Ammon's horn (tissue), 1 donor: Measurements from ENCODE around the gene IFNL1.
"Not testable (repeated sequence)": the region's sequence is repeated elsewhere in the genome, so short reads cannot be mapped to it uniquely, and the experiment has no call there.

ENCODE experiments used
- DNase-seq: peaks from one replicate; pipeline ENCODE4 v3.0.0-alpha.2; 2016; ENCODE audit warnings: low spot score

Gene IFNL1

DNA sequence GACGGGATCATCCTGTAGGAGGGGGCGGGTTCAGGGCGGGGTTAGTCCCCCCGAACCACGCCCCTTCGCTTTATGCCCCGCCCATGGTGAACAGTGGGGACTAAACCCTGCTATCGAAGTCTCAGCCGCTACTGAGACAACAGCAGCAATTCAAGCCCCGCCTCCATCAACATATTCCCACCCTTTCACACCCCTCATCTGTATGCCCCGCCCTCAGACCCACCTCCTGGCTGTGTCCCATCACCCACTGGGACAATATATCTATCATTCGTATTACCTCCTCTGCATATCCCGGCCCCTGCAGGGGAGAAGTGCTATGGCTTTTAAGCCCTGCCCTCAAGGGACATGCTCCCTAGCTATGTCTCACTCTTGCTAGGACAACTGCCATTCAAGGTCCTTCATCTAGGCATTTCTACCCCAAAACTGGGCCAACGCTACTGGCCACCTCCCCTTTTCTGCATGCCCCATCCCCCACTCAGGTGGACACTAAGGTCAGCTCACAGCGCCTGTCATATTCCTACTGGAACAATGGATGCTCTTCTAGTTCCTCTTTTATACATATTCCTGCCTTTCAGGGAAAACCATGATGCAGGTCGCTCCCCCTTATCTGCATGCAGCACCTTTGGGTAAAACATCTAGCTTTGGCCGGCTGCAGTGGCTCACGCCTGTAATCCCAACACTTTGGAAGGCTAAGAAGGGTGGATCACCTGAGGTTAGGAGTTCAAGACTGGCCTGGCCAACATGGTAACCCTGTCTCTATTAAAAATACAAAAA lies 12.5 kb downstream of the IFNL1 start:
- no peak for DNase-seq

DNA sequence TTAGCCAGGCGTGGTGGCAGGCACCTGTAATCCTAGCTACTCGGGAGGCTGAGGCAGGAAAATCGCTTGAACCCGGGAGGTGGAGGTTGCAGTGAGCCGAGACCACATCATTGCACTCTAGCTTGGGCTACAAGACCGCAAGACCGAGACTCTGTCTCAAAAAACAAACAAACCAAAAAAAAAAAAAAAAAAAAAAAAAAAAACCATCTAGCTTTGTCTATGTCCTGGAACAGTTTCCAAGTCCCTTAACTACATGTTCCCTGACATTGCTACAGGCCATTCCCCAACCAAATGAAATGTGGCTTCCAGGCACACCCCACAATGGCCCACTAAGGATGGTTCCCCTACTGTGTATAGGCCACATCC lies 13.1 kb downstream of the IFNL1 start:
- not testable (repeated sequence) for DNase-seq

DNA sequence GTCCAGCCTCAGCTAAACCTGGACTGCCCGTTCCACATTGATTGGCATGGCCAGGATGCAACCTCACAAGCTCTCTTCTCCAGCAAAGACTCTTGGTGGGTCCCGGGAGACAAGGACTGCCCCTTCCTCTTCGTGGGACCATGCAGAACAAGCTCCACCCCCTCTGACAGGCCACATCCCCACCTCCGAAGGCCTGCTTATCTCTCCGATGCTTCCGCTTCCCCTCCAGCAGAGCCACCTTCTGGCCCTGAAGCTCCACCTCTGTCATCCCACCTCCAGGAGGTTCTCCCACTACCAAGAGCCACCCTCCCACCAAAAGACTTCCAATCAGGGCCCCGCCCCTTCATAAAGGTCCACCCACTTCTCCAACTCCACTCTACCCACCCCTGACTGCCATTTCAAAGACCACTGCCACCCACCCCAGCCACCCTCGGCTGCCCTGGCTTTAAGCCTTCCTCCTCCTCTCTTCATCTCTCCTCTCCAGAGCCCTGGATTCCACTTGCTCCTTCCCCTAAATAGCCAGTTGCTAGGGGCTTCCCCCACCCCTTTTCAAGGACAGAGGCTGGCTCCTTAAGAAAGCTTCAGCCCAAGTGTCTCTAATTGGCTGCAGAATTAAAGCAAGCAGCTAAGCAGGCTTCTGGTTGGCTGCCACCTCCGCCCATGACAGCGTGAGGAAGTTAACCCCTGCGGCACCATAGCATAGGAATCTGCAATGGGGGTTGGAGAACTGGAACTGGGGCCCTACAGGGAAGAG lies 14.5 kb downstream of the IFNL1 start:
- DNase-seq, result peak; percentile 73

DNA sequence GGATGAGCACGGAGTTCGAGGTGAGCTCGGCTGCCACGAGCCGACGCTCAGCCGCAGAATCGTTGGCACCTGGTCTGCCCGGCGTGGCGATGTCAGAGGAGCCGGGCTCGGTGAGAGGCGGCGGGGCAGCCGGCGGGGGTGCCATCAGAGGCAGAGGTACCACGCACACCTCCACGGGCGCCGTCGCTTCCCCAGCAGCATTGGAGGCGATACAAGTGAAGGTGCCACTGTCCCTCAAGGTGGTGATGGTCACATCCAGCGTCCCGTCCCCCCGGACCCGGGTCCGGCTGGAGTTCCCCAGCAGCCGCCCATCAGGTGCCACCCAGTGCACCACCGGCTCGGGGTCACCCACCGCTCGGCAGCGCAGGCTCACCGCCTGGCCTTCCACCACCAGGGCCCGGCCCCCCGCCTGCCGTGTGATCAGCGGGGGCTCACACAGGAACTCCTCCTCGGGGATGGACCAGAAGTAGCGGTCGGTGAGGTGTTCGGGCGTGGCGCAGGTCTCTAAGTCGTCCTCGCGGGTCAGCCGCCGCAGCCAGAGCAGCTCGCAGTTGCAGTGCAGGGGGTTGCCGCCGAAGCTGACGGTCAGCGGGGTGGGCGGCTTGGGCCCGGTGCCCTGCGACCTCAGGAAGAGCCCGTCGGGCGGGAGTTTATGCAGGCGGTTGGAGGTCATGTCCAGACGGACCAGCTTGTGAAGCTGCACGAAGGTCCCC lies 18.0 kb downstream of the IFNL1 start:
- no peak for DNase-seq

DNA sequence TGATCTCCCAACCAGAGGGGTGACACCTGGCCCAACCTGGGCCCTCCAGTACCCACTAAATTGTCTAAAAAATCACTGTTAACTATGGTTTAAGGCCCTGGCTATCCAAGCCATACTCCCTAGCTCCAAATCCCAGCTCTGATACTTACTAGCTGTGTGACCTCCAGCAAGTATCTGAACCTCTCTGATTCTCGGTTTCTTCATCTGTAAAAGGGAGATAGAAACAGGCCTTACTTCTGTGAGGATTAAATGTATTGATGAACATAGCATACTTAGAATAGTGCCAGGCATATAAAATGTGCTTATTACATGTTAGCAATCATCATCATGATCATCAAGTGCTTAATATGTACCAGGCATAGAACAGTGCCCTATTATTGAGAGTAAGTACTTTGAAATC lies 19.7 kb downstream of the IFNL1 start:
- DNase-seq, result no peak

DNA sequence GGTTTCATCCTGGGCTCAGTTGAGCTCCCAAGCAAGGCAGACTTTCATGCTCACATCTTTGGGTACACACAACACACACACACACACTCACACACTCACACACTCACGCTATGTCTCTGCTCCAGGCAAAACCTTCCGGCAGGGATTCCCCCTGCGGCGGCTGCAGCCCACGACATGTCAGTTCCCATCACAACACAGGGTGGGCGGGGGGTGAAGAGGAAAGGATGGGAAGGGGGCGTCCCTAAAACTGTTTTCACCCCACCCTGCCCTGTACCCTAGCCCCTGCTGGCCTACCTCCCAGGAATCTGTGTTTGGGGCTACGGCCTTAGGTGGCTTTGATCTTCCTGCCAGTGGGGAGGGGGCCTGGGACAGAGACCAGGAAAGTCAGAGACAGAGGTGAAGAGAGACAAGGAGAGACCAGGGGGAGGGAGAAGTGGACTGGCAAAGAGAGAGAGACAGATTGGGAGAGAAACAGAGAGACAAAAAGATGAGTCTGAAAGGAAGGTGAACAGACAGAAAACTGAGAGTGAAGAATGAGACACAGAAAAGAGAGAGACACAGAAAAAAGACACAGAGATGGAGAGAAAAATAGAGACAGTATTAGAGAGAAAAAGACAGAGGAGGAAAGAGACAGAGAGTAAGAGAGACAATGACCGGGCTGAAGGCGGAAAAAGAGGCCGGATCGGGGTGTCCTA lies 20.6 kb downstream of the IFNL1 start:
- DNase-seq, result no peak

DNA sequence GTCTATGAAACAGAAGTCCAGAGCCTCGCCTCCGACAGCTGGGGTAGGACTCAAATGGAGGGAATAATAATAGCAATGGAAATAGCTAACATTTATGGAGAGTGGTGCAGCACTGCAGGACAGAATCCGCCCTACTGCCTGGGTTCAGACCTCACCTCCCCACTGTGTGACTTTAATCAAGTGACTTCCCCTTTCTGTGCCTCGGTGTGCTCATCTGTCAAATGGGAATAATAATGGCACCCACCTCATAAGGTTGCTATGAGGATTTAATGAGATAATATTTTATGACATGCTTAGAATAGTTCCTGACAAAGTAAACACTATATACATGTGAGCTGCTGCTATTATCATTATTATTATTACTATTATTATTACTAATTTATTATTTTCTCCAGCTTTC lies 21.3 kb downstream of the IFNL1 start:
- DNase-seq, result no peak

DNA sequence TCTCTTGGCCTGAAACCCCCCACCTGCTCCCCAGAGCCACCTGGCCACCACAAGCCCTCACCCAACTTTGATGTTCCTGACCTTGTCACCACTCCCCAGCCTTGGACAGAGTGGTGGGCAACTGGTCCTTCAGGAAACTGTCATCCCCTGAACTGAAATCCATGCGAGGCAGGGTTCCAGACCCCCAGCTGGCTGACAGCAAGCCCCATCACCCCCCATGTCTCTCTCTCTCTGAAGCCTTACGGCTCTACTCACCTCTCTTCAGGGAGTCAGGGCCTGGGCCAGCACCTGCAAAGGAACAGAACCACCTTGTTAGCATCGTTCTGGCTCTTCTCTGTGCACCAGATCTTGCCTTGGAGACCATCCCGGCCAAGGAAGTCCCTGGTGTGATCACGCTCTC lies 21.9 kb downstream of the IFNL1 start:
- DNase-seq, result no peak

DNA sequence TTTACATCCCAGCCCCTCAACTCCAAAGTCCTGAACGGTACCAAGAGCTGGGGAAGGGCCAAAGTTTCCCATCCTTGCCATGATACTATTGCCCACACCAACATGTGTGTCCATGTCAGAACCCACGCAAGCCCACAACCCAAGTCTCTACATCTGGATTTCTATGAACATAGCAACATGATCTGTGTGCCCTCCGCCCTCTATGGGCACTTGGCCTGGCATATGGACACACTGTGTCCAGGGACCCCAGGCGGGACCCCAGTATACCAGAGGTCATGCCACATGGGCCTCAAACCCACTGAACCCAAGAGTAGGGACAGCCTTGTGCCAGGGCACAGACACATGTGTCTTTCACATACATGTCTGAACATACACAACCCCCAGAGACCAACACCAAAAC lies 22.5 kb downstream of the IFNL1 start:
- DNase-seq, result no peak

DNA sequence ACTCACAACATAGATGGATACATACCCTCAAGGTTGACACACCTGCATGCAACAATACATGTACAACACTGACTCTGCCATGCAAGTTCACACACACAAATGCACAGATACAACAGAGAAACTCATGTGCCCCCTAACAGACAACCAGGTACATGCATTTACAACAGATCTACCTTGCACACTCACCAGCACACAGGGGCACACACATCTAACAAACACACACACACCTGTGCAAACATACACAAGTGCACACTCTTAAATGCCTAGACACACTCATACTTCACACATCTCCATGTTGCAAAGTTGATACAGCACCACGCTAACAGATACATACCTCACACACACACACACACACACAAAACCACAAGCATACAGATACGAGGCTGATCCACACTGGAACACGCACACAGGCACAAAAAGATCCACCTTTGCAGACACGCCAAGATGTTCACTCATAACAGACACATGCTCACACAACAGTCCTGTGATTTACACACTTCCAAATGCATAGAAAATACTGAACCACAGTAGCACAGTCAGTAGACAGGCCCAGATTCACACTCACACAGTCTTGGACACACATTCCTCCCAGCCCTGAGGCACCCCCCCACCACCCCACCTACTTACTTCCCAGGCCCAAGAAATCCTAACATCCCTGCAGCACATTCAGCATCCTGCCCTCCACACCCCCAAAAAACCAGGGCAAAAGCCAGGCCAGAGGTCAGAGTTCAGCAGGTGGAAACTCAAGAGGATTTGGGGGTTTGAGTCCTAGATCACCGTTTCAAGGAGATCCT lies 23.1 kb downstream of the IFNL1 start:
- no peak for DNase-seq

DNA sequence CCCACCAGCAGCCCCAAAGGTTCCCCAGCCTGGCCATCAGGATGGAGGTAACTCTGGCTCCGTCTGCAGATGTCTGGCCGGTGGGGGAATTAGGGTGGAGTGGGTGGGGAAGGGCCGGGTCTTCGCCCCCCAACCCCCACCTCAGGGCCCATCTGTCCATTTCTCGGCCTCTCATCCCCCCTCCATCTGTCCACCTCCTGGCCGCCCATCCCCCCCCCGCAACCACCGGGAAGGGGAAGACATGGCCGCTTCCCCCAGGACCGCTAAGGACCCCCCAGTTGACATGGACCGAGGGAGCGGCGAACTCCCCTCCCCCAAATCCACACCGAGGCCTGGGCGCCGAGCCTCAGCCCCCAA lies 23.7 kb downstream of the IFNL1 start:
- DNase-seq, result no peak

DNA sequence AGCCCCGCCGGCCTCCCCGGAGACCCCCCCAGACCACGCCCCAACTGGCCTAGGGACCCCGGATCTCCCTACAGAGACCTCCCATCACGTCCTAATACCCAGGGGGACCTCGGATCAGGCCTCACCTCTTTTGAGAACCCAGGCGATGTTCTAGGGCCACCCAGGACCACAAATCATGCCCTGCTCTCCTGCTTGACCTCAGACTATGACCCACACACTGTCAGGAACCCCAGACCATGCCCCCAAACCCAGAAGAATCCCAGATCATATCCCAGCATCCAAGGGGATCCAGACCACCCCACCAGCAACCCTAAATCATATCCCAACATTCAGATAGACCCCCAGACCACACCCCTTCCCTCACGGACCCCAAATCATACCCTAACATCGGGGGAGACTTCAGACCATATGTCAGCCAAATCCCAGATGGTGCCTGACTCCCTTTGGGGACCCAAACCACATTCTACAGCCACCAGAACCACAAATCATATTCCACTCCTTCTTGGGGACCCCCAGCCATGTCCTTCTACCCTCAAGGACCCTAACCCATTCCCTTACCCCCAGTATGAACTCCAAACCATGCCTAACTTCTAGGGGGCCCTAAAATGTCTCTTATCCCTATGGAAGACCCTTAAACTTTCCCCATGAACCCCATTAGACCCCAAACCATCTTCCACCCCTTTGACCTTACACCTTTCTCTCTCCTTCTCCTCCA lies 25.1 kb downstream of the IFNL1 start:
- DNase-seq, result no peak

DNA sequence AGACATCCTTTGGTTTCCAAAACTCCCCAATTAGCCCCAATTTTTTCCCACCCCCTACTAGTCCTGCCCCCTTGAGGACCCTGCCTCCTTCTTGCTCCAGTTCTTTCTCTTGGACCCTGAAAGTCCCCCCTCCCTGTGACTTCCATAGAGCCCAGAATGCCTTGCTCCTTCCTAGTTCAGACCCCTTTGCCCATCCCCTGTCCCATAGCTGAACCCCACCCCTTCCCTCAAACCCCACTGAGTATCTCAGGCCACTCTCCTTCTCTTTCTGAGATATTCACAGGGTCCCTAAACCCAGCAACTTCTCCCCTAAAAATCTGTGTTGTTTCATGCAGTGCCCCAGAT lies 25.6 kb downstream of the IFNL1 start:
- DNase-seq, result no peak

DNA sequence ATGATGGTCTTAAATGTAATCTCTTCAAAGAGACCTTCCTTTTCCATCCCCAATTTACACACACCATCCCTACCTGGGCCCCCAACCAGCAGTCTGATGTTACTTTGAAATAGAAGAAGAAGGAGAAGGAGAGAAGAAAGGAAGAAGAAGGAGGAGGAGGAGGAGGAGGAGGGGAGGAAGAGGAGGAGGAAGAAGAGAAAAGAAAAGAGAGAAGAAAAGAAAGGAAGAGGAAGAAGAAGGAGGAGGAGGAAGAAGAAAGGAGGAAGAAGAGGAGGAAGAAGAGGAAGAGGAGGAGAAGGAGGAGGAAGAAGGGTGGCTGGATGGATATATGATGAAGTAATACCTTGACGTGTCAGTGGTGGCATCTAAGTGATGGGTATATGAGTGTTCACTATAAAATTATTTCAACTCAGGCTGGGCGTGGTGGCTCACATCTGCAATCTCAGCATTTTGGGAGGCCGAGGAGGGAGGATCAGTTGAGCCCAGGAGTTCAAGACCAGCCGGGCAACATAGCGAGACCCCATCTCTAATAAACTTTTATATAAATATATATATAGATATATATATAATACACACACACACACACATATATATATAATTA lies 28.1 kb downstream of the IFNL1 start:
- no peak for DNase-seq

DNA sequence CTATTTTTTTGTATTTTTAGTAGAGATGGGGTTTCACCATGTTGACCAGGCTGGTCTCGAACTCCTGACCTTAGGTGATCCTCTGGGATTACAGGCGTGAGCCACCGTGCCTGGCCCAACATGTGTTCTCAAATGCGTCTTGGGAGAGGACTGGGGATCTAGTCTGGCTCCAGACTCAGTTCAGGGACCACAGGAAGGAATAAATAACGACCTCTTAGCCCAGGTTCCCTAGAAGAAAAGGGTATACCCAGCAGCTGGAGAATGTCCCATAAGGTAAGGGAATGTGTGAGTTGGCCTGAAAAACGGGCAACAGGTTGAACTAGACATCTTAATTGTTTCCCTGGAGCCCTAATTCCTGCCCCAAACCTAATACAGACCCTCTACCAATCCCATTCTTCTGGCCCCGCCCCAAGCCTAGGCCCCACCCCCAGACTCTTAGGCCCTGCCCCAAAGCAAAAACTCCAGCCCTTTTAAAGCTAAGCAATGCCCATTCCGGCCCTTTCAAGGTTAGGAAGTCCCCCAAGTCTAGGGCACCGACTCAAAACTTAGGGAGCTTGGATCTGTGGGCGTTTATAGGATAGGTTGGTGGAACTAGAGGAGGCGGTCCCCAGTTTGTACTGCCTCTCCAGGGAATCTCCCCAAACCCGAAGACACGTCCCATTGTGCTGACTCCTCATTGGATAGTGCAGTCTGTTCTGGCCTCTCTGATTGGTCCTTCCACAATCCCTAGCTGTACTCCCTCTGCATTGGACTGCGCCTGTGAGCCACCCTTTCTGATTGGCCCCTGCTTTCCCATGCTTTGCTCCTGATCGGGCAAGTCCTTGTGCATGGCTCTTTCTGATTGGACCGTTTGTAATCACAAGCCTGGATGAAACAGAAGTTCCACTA lies 29.8 kb downstream of the IFNL1 start:
- DNase-seq, result no peak

DNA sequence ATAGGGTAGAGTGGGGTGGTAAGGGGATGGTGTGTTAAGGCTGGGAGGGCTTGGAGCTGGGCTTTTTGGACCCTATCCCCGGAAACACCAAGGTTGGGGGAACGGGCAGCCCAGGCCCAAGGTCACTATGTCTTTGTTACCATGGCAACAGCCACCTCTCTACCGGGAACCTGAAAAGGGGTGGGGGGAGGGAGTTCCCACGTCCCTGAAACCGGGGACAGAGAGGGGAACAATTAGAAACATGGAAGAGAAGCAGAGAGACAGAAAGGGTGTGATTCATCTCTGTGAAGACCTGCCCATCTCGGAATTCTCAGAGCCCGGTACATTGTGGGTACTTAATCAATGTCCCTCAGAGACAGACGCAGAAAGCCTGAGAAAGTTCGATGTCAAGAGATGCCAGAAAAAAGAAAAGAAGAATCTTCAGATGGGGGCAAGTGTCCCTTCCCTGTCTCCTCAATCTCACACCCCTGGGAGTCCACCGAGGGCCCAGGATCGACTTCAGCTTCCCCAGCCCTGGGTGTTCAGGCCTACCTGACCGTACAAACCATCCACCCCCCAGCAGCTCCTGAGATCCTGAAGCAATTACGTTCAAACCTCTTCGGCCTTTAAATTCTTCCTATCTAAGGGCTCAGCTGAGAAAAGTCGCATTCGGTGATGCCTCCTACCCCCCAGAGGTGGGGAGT lies 31.3 kb downstream of the IFNL1 start:
- DNase-seq, result no peak

DNA sequence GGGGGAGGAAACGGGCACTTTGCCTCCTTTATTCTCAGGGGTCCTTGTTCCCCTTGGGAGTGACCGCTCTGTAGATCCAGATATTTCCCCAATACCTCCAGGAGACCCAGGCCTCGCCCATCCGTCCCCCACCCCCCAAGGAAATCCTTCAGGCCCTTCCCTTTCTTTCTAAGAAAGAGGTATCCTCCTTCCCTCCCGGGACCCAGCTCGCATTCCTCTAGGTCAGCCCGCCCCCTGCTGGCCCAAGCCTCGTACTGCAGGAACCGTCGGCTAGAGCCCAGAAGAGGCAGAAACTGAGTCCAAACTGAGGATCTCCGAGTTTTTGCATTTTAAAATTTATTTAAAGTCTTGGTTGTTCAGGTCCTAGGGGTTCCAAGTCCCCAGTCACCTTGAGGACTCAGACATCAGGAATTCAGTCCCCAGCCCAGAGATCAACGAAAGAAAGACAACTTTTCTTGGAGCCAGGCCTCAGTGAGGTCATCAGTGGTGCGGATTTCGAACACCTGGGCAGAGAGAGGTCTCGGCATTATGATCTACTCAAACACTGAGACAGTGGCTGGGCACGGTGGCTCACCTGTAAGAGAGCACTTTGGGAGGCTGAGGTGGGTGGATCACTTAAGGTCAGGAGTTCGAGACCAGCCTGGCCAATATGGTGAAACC lies 32.0 kb downstream of the IFNL1 start:
- peak; percentile 85 for DNase-seq

DNA sequence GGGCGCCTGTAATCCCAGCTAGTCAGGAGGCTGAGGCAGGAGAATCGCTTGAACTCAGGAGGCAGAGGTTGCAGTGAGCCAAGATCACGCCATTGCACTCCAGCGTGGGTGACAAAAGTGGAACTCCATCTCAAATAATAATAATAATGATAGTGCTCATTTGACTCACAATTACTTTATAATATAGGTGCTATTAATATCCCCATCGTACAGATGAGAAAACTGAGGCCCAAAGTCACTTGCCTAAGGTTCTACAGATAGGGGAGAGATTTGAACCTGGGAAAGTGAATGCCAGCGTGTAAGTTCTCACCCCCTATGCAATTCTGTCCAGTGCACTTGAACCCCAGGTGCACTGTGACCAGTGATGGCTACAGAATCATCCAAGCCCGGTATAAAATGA lies 33.7 kb downstream of the IFNL1 start:
- no peak for DNase-seq

DNA sequence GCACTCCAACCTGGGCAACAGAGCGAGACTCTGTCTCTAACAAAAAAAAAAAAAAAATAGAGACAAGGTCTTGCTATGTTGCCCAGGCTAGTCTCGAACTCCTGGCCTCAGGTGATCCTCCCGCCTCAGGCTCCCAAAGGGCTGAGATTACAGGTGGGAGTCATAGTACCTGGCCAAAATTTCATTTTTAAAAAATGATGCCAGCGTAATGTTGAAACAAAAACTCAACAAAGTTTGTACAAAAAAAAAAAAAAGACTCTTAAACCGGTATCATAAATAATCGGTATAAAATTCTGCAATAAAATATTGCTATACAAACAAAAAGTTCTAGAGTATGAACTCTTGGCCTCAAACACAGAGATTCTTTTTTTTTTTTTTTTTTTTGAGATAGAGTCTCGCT lies 36.1 kb downstream of the IFNL1 start:
- DNase-seq, result no peak
